Activated CD8-positive, alpha-beta memory T cell treated with anti-CD3 and anti-CD28 coated beads, Interleukin-2, amount 10 ng/mL, durations not matched to agents 7 days and 5 days (primary cell): Measurements from ENCODE around the gene TRAPPC6A. TPM values are rescaled to one million over a fixed set of nuclear protein-coding genes. Genes with fewer than 3 reads are reported as not detected.

Experiments
- ATAC-seq: fragments of 150-1000 bp; cut with Tn5 transposase; one replicate; pipeline ENCODE4 v1.10.0; 2021; ENCODE audit warnings: moderate library complexity
- CTCF ChIA-PET: fragments of 350-600 bp; sonication (Branson Sonifier 250); formaldehyde crosslinking; loops from one replicate; lab custom pipeline; 2021; ENCODE audit warnings: antibody characterized with exemption; lab: Charles Lee
- DNase-seq: peaks from one replicate; pipeline ENCODE4 v3.0.0-alpha.2; 2020
- H3K27ac Mint-ChIP-seq: one replicate; pipeline ENCODE4 v1.8.0; 2021; ENCODE audit warnings: mild to moderate bottlenecking, mixed read lengths
- H3K27me3 Mint-ChIP-seq: one replicate; pipeline ENCODE4 v1.8.0; 2021; ENCODE audit warnings: mixed read lengths
- H3K36me3 Mint-ChIP-seq: one replicate; pipeline ENCODE4 v1.8.0; 2021; ENCODE audit warnings: mild to moderate bottlenecking, mixed read lengths
- H3K4me1 Mint-ChIP-seq: one replicate; pipeline ENCODE4 v1.8.0; 2021; ENCODE audit warnings: mixed read lengths
- H3K4me3 Mint-ChIP-seq: one replicate; pipeline ENCODE4 v1.8.0; 2021; ENCODE audit warnings: mild to moderate bottlenecking, moderate library complexity, mixed read lengths
- H3K9me3 Mint-ChIP-seq: one replicate; pipeline ENCODE4 v1.8.0; 2022; ENCODE audit warnings: low read depth, mixed read lengths
- total RNA-seq, 2 experiments: library from RNA; stranded (reverse); gene quantifications; one replicate each; pipeline ENCODE4 v1.2.3, GENCODE V29; 2021

The TRAPPC6A gene
- total RNA-seq, 2 experiments from 2014 or later = 50.3 to 50.6 TPM

- DNase-seq = no peak
- CTCF ChIA-PET = interaction anchor here (0.7 to 2.3 kb wide), 3 partner anchors 11 to 17 kb away, joined by 3 to 6 read pairs (median 4); partner anchors contain the start of genes BLOC1S3 and TRAPPC6A
- H3K27ac Mint-ChIP-seq = no peak overlapping the region
These were observed 11.2 kb downstream of the TRAPPC6A start for GRCh38 chr19:45166723-45167252.

GRCh38 chr19:45164577-45165335 is 13.3 kb downstream of the TRAPPC6A start:
- peaks cover 24% of the 10 kb centered on the region for H3K4me1 Mint-ChIP-seq
- ATAC-seq (peak; percentile 83), DNase-seq (peak; percentile 78)
- H3K4me3 Mint-ChIP-seq = no peak overlapping the region
- H3K9me3 Mint-ChIP-seq = no peaks in the 10 kb centered on the region
- no peaks in the 10 kb centered on the region for H3K36me3 Mint-ChIP-seq
- CTCF ChIA-PET = interaction anchor here (0.8 to 1.0 kb wide), 7 partner anchors 11 to 175 kb away, joined by 3 to 8 read pairs (median 3); partner anchors contain the start of gene TRAPPC6A
- H3K27ac Mint-ChIP-seq = peak overlapping the region; percentile 70
- no peaks in the 10 kb centered on the region for H3K27me3 Mint-ChIP-seq

More at GRCh38 chr19:45166723-45167252, 11.2 kb downstream of the TRAPPC6A start:
- no peaks in the 10 kb centered on the region for H3K27me3 Mint-ChIP-seq
- H3K9me3 Mint-ChIP-seq = no peaks in the 10 kb centered on the region
- no peak overlapping the region for H3K4me3 Mint-ChIP-seq
- peaks cover 42% of the 10 kb centered on the region for H3K4me1 Mint-ChIP-seq
- no peak for ATAC-seq
- H3K36me3 Mint-ChIP-seq = peaks cover 2% of the 10 kb centered on the region

DNA sequence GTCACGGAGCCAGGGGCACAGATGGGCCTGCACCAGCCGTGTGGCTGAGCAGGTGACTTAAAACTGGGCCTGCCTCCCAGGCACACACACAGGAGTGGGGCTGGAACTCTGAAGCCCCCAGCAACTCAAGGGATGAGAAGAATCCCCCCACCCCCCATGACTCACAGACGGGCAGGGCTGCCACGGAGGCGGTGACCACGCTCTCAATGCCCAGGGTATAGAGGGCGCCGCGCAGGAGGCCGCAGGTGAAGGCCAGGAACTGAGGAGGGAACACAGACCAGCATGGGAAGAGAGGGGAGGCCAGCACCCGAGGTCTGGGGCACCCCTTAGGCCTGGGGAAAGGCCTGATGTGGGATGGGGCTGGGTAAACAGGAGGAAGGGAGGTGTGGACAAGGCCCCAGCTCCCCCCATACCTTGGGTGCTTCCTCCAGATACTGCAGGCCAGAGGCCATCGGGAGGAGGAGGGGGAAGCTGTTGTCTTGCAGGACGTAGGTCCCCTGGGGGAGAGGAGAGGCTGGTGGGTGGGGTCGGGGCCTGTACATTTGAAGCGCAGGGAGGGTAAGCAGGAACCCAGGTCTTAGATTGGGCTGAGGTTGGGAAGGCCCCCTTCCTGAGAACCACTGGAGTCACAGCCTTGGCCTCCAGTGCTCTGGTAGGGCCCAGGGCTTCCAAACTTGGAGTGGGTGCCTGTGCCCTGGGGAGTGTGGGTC is 14.1 kb downstream of the TRAPPC6A start:
- no peaks in the 10 kb centered on the region for H3K9me3 Mint-ChIP-seq
- no peak for DNase-seq
- CTCF ChIA-PET = interaction anchor here (0.6 to 1.0 kb wide), 4 partner anchors 14 to 629 kb away, joined by 3 to 8 read pairs (median 3); partner anchors contain the start of genes DMWD and TRAPPC6A
- H3K27me3 Mint-ChIP-seq = no peaks in the 10 kb centered on the region
- ATAC-seq = no peak
- no peaks in the 10 kb centered on the region for H3K36me3 Mint-ChIP-seq
- H3K27ac Mint-ChIP-seq = peak overlapping the region; percentile 70
- peaks cover 22% of the 10 kb centered on the region for H3K4me1 Mint-ChIP-seq
- H3K4me3 Mint-ChIP-seq = no peak overlapping the region

DNA sequence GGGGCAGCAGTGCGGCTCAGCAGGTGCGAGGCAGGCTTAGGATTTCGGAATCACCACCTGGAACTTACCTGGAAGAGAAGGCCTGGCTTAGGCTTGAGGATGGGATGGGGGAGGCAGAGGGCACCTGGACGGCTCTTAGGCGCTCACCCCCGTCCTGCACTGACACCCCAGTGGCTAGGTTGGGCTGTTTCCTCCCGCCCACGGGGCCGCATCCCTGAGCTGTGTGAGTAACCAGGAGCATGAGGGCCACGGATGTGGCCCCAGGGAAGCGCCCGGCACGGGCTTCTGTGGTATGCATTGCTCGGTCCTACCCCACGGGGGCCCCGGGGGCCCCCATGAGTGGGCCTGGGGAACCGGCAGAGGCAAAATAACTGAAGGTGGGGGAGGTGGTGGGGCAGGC is 14.9 kb downstream of the TRAPPC6A start:
- Mint-ChIP-seq H3K4me1 (peaks cover 21% of the 10 kb centered on the region), H3K9me3 (no peaks in the 10 kb centered on the region), H3K27me3 (no peaks in the 10 kb centered on the region), H3K36me3 (no peaks in the 10 kb centered on the region), H3K4me3 (no peak overlapping the region), H3K27ac (no peak overlapping the region)
- CTCF ChIA-PET = interaction anchor here (0.6 kb wide), 1 partner anchor 630 kb away, joined by 3 read pairs; the partner anchor contains the start of gene DMWD
- DNase-seq (no peak), ATAC-seq (no peak)

GRCh38 chr19:45162608-45163143 is 15.4 kb downstream of the TRAPPC6A start:
- CTCF ChIA-PET = no interaction called here
- no peak for ATAC-seq
- no peak overlapping the region for H3K4me3 Mint-ChIP-seq

DNA sequence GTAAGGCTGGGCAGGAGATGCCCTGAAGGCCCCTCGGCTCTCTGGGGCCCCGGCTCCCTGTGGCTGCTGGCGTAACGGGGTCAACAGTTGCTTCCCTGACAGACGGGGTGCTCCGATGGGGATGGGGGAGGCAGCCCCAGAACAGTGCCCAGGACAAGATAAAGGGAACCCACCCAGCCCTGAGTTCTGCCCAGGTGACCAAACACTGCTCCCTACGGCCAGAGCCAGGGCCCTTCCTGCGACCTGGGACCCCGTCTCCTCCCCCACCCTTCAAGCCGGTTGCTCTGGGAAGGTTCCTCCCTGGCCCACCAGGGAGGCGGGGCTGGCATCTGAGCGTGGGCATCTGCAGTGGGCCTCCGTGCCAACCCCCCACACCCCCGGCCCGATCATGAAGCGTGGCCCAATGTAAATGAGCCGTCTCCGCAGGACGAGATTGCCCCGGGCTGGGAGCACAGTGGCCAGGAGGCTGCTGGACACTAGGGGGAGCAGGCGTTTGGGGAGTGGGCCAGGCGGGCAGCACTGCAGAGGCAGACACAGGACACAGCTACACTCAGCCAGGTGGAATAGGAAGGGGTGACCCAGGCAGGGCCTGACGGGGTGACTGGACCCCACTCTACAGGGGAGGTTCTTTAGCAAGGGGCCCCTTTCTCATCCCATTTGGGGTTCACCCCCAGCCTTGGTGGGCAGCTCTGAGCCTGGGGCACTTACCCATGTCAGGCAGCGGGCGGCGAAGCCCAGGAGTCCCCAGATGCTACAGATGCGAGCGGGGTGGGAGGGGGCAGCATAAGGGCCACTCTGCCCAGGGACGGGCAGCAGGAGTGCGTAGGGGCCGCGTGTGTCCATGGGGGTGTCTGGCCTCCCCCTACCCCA is 16.1 kb downstream of the TRAPPC6A start:
- H3K27ac Mint-ChIP-seq = no peak overlapping the region
- H3K36me3 Mint-ChIP-seq = no peaks in the 10 kb centered on the region
- H3K4me1 Mint-ChIP-seq = peaks cover 18% of the 10 kb centered on the region
- CTCF ChIA-PET = no interaction called here
- H3K27me3 Mint-ChIP-seq = peaks cover 4% of the 10 kb centered on the region
- no peak overlapping the region for H3K4me3 Mint-ChIP-seq
- DNase-seq (no peak), ATAC-seq (no peak)
- H3K9me3 Mint-ChIP-seq = no peaks in the 10 kb centered on the region

More at GRCh38 chr19:45162608-45163143, 15.4 kb downstream of the TRAPPC6A start:
- H3K27ac Mint-ChIP-seq = no peak overlapping the region
- H3K36me3 Mint-ChIP-seq = no peaks in the 10 kb centered on the region
- H3K4me1 Mint-ChIP-seq = peaks cover 21% of the 10 kb centered on the region
- H3K27me3 Mint-ChIP-seq = no peaks in the 10 kb centered on the region
- DNase-seq = no peak
- H3K9me3 Mint-ChIP-seq = no peaks in the 10 kb centered on the region

- Mint-ChIP-seq H3K9me3 (no peaks in the 10 kb centered on the region), H3K27me3 (peaks cover 6% of the 10 kb centered on the region), H3K36me3 (no peaks in the 10 kb centered on the region), H3K4me1 (peaks cover 17% of the 10 kb centered on the region), H3K4me3 (no peak within 1 kb of the TSS), H3K27ac (no peak within 1 kb of the TSS)
- DNase-seq = no peak
- CTCF ChIA-PET = interaction anchor here (1.1 kb wide), 1 partner anchor 9 kb away, joined by 3 read pairs; no protein-coding TSS in a partner anchor
- ATAC-seq = no peak
These were observed 16.9 kb downstream of the TRAPPC6A start, which contains the start of gene NKPD1 for GRCh38 chr19:45160870-45161737. Gene NKPD1, minus strand, starts transcription at chr19:45160982. Its CDS starts 832 bp downstream, at chr19:45160150.

DNA sequence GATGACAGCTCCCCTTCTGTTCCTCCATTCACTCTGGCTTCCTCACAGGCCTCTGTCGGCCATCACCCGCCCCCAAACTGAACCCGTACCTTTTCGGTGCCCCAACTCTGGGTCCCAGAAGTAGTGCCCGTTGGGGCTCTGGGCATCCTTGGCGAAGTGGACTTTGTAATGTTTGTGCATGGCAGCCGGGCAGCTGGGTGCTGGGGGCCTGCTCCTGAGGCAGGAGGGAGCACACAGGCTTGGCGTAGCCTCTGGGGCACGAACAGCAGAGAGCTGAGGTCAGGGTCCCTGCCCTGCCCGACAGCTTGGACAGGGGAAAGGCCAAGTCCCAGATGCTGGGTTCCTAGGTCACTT is 18.1 kb downstream of the TRAPPC6A start:
- peaks cover 15% of the 10 kb centered on the region for H3K4me1 Mint-ChIP-seq
- H3K27me3 Mint-ChIP-seq = peaks cover 14% of the 10 kb centered on the region
- no peaks in the 10 kb centered on the region for H3K9me3 Mint-ChIP-seq
- CTCF ChIA-PET = interaction anchor here (1.1 kb wide), 2 partner anchors 10 to 89 kb away, joined by 3 read pairs; no protein-coding TSS in a partner anchor
- H3K36me3 Mint-ChIP-seq = no peaks in the 10 kb centered on the region
- no peak overlapping the region for H3K4me3 Mint-ChIP-seq
- H3K27ac Mint-ChIP-seq = no peak overlapping the region
- no peak for ATAC-seq
- DNase-seq = no peak

GRCh38 chr19:45159210-45159970 is 18.6 kb downstream of the TRAPPC6A start:
- CTCF ChIA-PET = interaction anchor here (1.1 kb wide), 1 partner anchor 90 kb away, joined by 3 read pairs; no protein-coding TSS in a partner anchor
- no peak for ATAC-seq
- Mint-ChIP-seq H3K4me3 (no peak overlapping the region), H3K4me1 (peaks cover 12% of the 10 kb centered on the region), H3K27ac (no peak overlapping the region), H3K36me3 (no peaks in the 10 kb centered on the region), H3K27me3 (peaks cover 17% of the 10 kb centered on the region), H3K9me3 (no peaks in the 10 kb centered on the region)
- no peak for DNase-seq

DNA sequence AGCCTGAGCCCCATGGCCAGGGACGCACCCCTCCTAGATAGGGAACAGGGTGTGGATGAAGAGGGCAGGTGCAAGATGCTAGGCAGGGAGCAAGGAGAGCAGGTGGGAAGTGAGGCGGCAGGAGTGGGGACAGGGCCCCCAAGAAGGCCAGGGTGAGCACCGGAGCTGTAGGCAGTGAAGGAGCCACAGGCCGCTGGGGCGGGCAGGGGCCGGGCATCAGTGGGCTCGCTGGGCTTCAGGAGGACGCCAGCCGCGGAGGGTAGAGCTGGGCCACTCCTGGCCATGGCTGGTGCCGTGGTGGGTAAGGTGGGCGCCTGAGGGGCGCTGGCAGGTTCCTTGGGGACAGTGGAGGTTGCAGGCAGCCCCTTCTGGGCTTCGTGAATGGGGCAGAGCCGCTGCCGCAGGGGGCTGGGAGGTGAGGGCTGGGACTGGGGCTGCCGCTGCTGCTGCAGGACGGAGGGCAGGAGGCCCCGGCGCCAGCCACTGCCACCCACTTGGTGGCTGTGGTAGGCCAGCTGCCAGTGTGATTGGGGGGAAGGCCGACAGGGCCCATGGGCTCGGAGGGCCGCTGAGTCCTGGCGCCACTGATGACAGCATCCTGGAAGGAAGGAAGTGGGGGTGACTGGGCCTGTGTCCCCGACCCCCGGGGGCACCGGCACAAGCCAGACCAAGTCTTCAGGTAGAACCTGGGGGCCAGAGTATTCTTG is 19.4 kb downstream of the TRAPPC6A start:
- ATAC-seq (no peak), DNase-seq (no peak)
- CTCF ChIA-PET = interaction anchor here (1.0 kb wide), 1 partner anchor 180 kb away, joined by 3 read pairs; no protein-coding TSS in a partner anchor
- Mint-ChIP-seq H3K36me3 (no peaks in the 10 kb centered on the region), H3K9me3 (no peaks in the 10 kb centered on the region), H3K4me1 (peaks cover 11% of the 10 kb centered on the region), H3K27me3 (peaks cover 24% of the 10 kb centered on the region), H3K27ac (no peak overlapping the region), H3K4me3 (no peak overlapping the region)

GRCh38 chr19:45156751-45157150 is 21.3 kb downstream of the TRAPPC6A start:
- Mint-ChIP-seq H3K27ac (no peak overlapping the region), H3K4me3 (no peak overlapping the region), H3K9me3 (no peaks in the 10 kb centered on the region), H3K36me3 (peaks cover 5% of the 10 kb centered on the region), H3K4me1 (peaks cover 16% of the 10 kb centered on the region), H3K27me3 (peaks cover 32% of the 10 kb centered on the region)
- CTCF ChIA-PET = no interaction called here
- no peak for DNase-seq
- no peak for ATAC-seq
